Psoas muscle (tissue), 8 donors: ENCODE measurements around the gene DNASE1L2. TPM values are rescaled to one million over a fixed set of nuclear protein-coding genes. Genes with fewer than 3 reads are reported as not detected.

Experiments
- ATAC-seq, 4 donors: fragments of 200-7000 bp; cut with Tn5 transposase; one replicate each; pipeline ENCODE4 v1.9.1; 2020; ENCODE audit warnings: moderate library complexity in 3 of 4, mild to moderate bottlenecking in 2 of 4
- DNase-seq, 2 donors: peaks; one replicate each; pipeline ENCODE4 v3.0.0-alpha.2; 2020
- H3K27ac ChIP-seq: fragments of 200-600 bp; one replicate; pipeline ENCODE4 v1.8.0; 2022
- H3K27me3 ChIP-seq, 3 donors: fragments of 200-600 bp in 1 of 3; one replicate each; pipeline versions ENCODE4 v1.6.1 to v1.8.0; 2013 to 2022; ENCODE audit warnings: low read length in 2 of 3, mild to moderate bottlenecking in 2 of 3, moderate library complexity in 1 of 3; ENCODE audit not compliant: insufficient read depth in 3 of 3
- H3K36me3 ChIP-seq, 2 donors: fragments of 200-600 bp in 1 of 2; one replicate each; pipeline versions ENCODE4 v1.6.1 to v1.8.0; 2013 to 2022; ENCODE audit warnings: low read depth in 1 of 2, mild to moderate bottlenecking in 1 of 2, moderate library complexity in 1 of 2; ENCODE audit not compliant: insufficient read depth in 1 of 2
- H3K4me1 ChIP-seq: fragments of 200-600 bp; one replicate; pipeline ENCODE4 v1.8.0; 2022
- H3K4me3 ChIP-seq: fragments of 200-600 bp; one replicate; pipeline ENCODE4 v1.8.0; 2022; ENCODE audit warnings: mild to moderate bottlenecking
- H3K9me3 ChIP-seq: fragments of 200-600 bp; one replicate; pipeline ENCODE4 v1.8.0; 2022
- CTCF ChIP-seq: fragments of 200-600 bp; IDR thresholded peaks from one replicate; pipeline ENCODE4 v1.8.0; 2022; ENCODE audit warnings: antibody characterized with exemption
- WGBS, 3 donors: extraction: QIAGEN DNeasy Blood & Tissue Kit; methylation state at CpG; one replicate each; pipeline versions ENCODE4 v1.1.6 to v1.1.7; 2013; 5-methylcytosine and 5-hydroxymethylcytosine counted together
- intact Hi-C, 2 donors: fragments of 100-400 bp; cut with DNase I; formaldehyde crosslinking; loops; one replicate each; pipeline versions ENCODE4 v1.11.0 to v1.14.2; 2022
- polyA plus RNA-seq, 3 donors: library from polyadenylated mRNA; stranded (reverse); fragments of 200-250 nt; gene quantifications; one replicate each; pipeline ENCODE4 v1.2.3, GENCODE V29; 2013
- total RNA-seq, 4 donors: library from RNA; stranded (reverse); fragmentation: NEBNext Ultra II Directional in 2 of 4; extraction: Animal tissue kit (Norgen Biotek cat#: 25700) in 2 of 4; gene quantifications; one replicate each; pipeline versions ENCODE4 v1.2.1 to v1.2.4, GENCODE V29; 2021 to 2023
- donor health status: healthy with polysubstance abuse.
- donor health status: DM: no; HTN: no; CAD: no; lungs with moderate emphysema.
- donor health status: Bipolar disorder and iron deficiency.
- donor health status: healthy.
- donor health status: DM: yes; HTN: yes; CAD: no.
- donor health status: DM: no; HTN: no; CAD: no.
- donor health status: DM: no; HTN: no; CAD: no.
- donor health status: DM: yes; HTN: yes; CAD: no.

The DNASE1L2 gene
- total and polyA plus RNA-seq, 7 donors = 0.17 to 1.2 (median 0.34) TPM

DNA sequence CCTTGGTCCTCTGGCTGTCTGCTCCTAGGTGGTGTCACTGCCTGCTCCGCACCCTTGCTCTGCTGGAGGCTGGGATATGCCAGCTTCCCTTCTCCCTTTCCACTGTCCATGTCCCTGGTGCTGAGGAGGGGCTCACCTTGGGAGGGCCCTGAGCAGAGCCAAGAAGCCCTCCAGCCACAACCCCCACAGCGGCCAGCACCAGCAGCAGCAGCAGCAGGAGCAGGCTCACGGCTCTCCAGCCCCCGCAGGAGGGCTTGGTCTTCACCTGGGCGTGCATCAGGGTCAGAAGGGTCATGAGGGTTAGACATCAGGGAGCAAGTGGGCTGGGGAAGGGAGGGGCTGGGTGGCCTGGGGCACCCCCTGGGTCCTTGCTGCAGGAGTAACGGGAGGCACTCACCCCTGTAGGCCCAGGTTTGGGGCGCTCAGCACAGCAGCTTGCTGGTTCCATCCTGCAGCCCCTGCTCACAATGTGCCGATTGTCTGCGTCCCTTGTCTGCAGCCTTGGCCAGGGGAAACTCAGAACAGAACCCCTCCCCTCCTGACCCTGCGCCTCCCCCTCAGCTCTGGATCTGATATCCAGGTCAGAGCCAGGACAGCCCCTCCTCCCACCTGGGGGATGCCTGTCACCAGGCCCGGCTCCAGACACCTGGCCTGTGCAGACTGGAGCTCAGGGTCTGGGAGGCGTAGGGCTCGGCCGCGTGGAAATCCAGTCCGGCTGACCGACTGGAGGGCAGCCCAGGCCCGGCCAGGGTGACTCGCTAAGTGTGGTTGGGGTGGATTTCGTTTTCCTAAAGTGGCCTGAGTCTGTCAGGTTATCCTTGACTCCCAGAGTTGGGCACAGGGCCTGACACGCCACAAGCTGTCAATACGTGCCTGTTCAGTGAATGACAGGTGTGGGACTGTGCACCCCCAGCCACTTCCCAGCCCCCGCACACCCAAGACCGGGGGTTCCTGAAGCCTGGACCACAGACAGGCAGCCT is 25.6 kb upstream of the DNASE1L2 start, which contains the start of gene BRICD5:
BRICD5 (minus strand) TSS at position 478 of the 980 bp plus-strand sequence; CDS start at position 448, 30 bp downstream.
- ATAC-seq (peak in 3 of 4 donors; percentile 4 to 28 (median 4)), DNase-seq (no peak)
- 25 to 47% (median 37%) methylated on average over 24 of the region's 24 CpGs for WGBS, 3 donors
- Histone ChIP-seq H3K9me3 (no peaks in the 10 kb centered on the region), H3K36me3 (peaks cover 0 to 38% of the 10 kb centered on the region in 2 donors), H3K27me3 (no peaks in the 10 kb centered on the region), H3K4me1 (peaks cover 54% of the 10 kb centered on the region), H3K4me3 (no peak within 1 kb of the TSS), H3K27ac (peak within 1 kb of the TSS; percentile 90)
- intact Hi-C loops = no loop called here
- TF ChIP-seq CTCF = no peak

DNA sequence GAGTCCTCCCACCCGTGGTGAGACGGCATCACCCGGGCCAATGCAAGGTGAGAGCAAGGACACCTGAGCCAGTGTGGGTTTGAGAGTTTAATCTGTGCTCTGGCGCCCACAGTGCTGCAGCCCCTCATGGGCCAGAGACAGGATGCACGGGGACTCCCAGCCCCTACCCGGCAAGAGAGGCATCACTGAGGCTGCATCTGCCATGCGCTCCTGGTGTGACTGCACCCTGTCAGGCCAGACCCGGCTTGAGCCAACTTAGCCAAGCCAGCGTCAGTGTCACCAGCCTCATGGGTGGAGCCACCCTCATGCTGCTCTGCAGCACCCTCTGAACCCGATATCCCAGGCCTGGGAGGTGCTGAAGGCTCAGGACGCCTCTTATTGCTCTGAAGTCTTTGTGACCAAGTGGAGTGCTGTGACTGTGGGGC is 24.3 kb upstream of the DNASE1L2 start:
- Histone ChIP-seq H3K27ac (peak overlapping the region; percentile 90), H3K4me3 (no peak overlapping the region), H3K36me3 (peaks cover 0 to 30% of the 10 kb centered on the region in 2 donors), H3K9me3 (no peaks in the 10 kb centered on the region), H3K27me3 (no peaks in the 10 kb centered on the region), H3K4me1 (peaks cover 43% of the 10 kb centered on the region)
- ATAC-seq = peak; percentile 7 to 53 (median 32)
- intact Hi-C loops = no loop called here
- WGBS, 3 donors = 27 to 54% (median 30%) methylated on average over 11 of the region's 11 CpGs
- TF ChIP-seq CTCF = no peak
- peak in 1 of 2 donors; percentile 82 for DNase-seq

- peaks cover 41% of the 10 kb centered on the region for H3K4me1 ChIP-seq
- 25 to 40% (median 25%) methylated on average over 18 to 19 of the region's 19 CpGs for WGBS, 3 donors
- intact Hi-C loops = no loop called here
Observed at GRCh38 chr16:2212362-2213324, 23.6 kb upstream of the DNASE1L2 start.

More at GRCh38 chr16:2212362-2213324, 23.6 kb upstream of the DNASE1L2 start:
- ATAC-seq (peak; percentile 59 to 70 (median 64)), DNase-seq (peak; percentile 72 to 93)
- Histone ChIP-seq H3K36me3 (peaks cover 0 to 23% of the 10 kb centered on the region in 2 donors), H3K27me3 (no peaks in the 10 kb centered on the region), H3K9me3 (no peaks in the 10 kb centered on the region), H3K4me3 (peak overlapping the region; percentile 84), H3K27ac (peak overlapping the region; percentile 90)
- TF ChIP-seq CTCF = no peak
